HG03039 (cell line): ENCODE data around the gene SEC14L2.

Experiments used
- ATAC-seq: cut with Tn5 transposase; IDR thresholded peaks from one replicate; pipeline ENCODE4 v1.9.1; 2021; ENCODE audit warnings: mild to moderate bottlenecking, moderate library complexity; ENCODE audit not compliant: unreplicated experiment

Gene SEC14L2

DNA sequence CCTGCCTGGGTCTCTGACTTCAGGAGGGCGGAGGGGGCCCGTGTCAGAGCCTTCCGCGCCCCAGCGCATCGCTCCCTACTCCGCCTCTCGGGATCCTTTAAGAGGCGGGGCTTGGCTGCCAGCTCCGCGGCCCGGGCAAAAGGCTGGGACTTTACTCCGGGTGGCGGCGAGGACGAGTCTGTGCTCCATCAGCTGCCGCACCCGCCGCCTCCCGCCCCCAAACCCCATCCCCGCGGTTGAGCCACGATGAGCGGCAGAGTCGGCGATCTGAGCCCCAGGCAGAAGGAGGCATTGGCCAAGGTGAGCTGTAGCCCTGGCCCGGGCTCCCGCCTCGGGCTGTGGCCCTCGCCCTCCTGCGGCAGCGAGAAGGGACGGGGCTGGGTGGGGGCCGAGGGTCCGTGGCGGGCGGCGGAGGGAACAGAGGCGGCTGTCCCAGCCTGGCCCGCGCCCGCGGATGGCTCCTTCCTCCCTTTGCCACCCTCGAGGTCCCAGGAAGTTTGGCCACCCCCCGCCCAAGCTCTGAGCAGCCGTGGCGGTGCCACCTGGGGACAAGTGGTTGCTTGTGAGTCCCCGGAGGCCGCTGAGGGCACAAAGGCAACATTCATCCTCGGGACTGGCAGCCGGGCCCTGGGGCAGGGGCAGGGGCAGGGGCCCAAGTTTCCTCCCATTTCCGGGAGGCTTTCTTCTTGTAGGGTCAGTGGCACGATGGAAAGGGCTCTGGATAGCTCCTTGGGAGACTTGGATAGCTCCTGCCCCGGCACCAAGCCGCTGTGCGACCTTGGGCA, at the start of gene SEC14L2:
Gene SEC14L2, plus strand, starts transcription at position 148 of the 785 bp plus-strand sequence. Its CDS starts 99 bp downstream, at position 247.
- no peak for ATAC-seq

DNA sequence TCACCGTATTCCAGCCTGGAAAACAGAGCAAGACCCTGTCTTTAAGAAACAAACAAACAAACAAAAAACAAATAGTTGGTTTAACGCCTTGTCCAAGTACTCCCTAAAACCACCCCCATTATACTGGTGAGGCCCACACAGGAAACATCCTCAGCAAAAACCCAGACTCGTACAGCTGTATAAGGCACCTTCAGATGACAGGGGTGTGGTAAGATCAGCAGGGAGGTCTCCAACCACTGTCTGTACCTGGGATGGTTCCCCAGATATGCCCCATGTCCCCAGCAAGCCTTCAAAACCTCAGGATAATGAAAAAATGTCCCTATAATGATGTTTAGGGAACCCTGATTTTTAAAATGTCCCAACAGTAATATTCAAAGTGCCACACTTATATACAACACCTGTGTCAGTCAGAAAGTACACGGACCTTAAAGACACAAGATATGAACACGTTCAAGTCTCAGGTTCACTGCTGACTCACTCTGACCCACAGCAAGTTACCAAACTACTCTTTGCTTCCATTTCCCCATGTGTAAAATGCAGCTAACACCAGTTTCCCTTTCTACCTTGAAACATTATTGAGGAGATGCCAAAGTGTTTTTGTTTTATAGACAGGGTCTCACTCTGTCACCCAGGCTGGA, 49.4 kb upstream of the SEC14L2 start:
- no peak for ATAC-seq

DNA sequence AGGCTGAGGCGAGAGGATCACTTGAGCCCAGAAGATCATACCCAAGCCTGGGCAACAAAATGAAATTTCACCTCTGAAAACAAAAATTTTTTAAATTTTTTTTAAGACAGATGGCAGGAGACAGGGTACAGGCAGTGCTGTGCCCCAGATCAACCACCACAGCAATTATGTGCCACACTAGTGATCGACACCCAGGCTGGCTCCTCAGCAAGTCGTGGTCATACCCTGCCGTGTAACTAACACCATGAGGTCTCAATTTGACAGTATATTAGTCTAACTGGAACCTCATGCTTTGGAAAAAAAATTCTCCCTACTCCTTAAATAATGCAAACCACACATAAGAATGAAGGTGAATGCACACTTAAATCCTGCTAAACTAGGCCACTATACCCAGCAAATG, 48.4 kb upstream of the SEC14L2 start:
- ATAC-seq, result no peak

DNA sequence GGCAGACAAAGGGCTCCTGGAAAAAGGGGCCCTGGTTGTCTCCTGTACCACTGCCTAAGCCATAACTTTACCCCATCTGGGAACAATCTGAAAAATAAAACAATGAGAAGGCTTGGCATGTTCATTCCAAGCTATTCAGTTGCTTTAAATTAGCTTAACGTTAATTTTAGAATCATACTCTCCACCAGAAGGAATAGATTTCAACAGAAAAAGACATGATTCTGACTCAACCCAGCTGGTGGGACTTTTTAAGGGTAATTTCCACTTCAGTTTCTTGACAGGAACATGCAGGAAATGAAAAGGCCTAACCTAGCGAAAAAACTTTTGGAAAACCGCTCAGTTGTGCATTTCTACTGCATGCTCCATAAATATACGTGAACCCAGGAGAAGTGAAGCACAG, 48.0 kb upstream of the SEC14L2 start:
- no peak for ATAC-seq

DNA sequence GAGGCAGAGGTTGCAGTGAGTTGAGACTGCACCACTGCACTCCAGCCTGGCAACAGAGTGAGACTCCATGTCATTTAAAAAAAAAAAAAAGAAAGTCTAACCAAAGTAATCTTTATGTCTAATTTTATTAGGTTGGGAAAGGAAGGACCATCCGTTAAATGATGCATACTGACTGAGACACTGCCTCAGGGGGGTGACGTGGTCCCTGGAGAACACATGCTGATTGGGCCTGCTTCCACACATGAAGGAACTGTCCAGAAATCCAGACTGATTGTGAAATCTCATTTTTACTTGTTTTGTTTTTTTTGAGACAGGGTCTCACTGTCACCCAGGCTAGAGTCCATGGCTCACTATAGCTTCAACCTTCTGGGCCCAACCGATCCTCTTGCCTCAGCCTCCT, 45.6 kb upstream of the SEC14L2 start:
- ATAC-seq, result no peak

DNA sequence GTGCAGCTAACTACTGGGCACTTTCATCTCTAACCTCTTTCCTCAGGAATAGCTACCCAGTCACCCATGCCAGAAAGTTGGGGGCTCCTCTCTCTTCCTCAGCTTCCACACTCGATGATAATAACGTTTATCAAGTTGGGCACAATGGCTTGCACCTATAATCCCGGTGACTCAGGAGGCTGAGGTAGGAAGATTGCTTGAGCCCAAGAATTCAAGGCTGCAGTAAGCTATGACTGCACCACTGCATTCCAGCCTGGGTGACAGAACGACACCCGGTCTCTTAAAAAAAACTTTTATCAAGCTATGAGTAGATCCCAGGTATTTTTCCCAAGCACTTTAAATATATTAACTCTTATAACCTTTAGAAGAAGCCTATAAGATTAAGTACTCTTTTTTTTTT, 42.2 kb upstream of the SEC14L2 start:
- no peak for ATAC-seq

DNA sequence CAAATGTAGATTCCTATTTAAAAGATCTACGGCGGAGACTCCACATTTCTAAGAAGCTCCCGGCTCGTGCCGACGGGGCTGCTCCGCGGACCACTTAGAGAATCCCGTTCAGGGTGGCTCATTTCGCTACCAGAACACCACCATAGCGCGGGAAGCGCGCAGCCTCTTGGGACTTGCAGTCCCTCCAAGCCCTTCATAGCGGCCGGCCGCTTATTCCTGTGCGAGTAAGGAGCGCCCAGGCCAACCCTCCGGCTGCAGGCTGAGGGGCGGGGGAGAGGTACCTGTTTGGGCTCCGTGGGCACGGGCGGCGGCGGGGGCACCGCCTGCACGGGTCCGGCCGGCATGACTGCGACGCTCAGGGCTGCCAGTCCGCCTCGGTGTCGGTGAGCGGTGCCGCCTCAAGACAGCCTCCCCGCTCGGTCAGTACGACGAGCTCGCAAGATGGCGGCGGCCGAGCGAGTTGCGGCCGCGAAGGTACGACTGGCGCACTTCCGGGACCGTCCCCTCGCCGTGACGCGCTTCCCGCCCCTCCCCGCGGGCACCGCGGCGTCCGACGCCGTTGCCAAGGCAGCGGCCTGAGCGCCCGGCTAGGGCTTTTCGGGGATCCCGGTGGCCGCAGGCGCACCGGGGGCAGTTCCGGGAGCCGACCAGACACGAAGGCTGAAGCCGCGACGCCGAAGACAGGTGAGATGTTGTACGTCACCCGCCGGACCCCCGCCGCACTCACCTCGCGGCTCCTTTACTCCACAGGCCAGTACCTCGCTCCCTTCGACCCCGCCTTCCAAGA, 40.2 kb upstream of the SEC14L2 start, which contains the start of the genes CCDC157 and SF3A1:
Gene CCDC157, plus strand, starts transcription at position 559 of the 787 bp plus-strand sequence. CDS start 8,994 bp downstream, outside the sequence.
Gene SF3A1, minus strand, starts transcription at position 446 of the 787 bp plus-strand sequence. Its CDS starts 102 bp downstream, at position 344.
- ATAC-seq, result peak; percentile 87

DNA sequence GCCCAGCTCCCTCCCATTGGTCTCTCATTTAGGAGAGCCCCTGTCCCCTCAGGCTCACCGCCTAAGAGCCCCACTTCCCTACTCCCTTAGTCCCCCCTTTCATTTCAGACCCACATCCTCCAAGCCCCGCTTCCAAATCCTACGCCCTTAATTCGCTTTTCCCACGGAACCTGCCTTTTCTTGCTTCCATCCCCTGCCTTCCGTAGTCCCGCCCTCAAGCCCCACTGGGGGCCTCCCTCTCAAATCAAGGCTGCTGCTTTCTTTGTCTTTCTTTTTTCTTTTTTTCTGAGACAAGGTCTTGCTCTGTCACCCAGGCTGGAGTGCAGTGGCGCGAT, 39.6 kb upstream of the SEC14L2 start:
- ATAC-seq, result no peak

DNA sequence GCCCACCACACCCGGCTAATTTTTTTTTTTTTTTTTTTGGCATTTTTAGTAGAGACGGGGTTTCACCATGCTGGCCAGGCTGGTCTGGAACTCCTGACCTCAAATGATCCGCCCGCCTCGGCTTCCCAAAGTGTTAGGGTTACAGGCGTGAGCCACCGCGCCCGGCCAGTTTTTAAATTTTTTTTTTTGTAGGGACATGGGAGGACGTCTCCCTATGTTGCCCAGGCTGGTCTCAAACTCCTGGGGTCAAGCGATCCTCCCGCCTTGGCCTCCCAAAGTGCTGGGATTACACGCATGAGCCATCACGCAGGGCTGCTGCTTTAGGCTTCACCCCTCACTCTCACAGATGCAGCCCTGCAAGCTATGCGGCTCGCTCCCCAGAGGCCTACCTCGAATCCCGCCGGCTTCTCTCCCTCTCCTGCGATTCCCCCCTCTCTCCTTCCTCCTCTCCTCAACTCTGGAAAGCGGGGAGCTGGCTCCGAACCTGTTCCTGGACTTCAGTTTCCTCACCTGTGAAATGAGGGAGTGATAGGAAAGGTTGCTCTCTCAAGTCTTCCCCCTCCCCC, 39.1 kb upstream of the SEC14L2 start:
- no peak for ATAC-seq

DNA sequence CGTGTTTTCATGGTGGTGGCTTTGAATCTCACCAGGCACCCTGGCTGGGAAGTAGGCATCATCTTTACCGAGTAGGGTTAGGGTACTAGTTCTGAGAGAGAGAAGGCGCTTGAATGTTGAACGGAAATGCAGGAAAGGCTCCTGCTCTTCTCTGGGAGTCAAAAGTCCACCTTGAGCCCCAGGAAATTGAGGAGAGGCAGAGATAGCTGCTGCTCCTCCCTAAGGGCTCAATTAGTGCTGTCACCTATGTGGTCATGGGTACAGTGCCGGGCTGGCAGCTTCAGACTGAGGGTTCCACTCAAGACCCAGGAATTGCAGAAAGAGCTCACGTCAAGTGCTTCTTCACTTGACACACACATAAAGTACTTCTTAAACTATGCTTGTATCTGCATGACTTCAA, 38.3 kb upstream of the SEC14L2 start:
- ATAC-seq, result no peak

DNA sequence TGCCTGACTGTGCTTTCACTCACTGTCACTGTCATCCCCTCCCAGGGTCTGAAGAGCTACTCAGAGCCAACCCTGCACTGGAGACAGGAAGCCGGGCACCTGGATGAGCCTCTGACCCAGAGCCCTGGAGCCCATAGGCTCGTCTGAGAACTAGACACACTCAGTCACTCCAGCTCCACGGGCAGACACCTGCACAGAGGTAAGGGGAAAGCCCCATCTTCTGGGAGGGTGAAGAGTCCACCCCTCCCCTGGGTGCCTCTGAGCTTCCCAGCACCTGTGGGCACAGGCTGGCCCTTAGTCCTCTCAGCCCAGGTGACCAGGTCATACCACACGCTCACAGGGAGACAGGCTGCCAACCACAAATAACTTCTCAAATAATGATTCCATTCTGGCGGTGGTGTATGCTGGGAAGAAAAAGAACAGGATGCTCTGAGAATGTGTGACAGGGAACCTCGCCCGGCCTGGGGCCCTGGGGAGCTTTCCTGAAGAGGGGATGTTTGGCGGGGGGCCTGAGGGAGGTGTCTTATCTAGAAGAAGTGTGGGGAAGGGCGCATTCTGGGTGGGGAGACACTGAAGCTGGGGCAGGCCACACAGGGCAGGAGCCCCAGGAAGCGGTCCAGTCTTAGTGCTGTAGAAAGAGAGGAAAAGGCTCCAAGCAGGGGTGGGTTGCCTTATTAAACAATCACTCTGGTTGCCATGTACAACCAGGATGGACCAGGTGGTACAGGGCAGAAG, 34.7 kb upstream of the SEC14L2 start:
- no peak for ATAC-seq

DNA sequence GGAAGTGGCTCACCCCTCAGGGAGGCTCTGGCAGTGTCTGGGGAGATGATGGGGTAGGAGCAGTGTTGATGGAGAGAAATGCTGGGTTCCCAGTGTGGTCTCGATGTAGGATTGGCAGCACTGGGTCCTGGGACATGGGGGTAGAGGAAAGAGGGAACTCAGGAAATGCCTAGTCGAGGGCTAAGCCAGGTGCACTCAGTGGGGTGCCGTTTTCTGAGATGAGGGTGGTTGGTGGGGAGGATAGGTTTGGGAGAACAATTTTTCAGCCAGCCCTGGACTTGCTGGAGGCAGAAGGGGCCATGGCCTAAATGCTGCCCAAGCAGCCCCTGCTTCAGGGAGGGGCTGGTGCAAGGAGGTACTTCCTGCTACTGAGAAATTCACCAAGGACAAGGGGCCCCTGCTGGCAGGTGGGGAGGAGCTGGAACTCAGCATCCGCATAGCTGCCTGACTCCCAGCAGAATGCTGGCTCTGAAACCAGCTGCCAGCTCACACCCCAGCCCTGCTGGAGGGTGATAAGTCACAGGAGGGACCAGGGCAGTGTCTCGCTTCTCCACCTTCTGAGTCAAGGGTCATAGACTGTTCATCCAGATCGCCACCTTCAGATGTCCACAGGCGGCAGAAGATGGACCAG, 34.1 kb upstream of the SEC14L2 start:
- ATAC-seq, result no peak

DNA sequence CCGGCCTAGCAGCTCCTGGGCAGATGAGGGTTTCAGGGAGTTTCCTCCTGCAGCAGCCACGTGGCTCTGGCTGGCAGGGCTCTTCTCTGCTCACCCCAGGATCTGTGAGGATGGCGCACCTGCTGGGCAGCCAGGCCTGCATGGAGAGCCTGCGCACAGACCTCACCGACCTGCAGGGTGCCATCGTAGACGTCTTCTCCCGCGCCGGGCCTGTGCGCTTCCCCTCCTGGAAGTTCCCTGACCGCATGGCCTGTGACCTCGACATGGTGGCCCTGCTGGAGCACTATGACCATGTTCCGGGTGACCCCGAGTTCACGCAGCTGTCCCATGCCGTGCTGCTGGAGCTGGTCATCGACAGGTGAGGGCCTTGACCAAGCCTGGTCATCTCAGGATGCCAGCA, 30.9 kb upstream of the SEC14L2 start:
- ATAC-seq, result no peak

DNA sequence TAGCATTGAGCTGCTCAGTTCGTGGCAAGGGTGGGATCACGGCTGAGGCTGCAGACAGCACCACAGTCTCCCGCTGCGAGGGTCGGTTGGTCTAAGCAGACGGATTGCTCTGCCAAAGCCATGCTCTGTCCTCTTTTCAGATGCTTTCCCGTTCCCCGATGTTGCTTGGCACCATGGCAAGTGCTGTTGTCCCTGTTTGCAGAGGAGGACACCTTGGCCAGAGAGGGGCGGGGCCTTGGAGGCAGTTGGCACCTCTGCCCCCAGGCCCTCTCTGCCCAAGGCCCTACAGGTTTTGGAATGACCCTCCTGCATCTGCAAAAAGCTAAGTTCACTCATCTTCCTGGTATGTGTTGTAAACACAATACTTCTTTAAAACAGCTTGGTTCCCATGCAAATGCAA, 28.4 kb upstream of the SEC14L2 start:
- ATAC-seq, result no peak

DNA sequence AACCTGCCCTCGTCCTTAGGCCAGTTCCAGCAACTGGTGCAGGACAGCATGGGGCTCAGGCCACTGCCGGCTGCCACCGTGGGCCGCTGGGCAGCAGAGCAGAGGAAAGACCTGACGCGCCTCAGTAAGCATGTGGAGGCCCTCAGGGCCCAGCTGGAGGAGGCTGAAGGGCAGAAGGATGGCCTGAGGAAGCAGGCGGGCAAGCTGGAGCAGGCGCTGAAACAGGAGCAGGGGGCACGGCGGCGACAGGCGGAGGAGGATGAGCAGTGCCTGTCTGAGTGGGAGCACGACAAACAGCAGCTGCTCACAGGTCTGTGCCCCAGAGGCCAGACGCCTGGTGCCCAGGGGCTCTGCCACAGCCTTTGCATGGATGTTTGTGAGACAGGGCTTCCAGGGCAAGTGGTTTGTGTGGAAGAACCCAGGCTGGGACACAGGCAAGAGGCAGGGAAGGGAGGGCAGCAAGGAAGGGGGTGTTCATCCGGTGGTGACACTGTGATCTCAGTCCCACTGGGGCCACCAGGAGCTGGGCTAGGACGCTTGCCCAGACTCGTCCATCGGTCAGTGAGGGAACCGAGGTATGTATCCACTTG, 26.1 kb upstream of the SEC14L2 start:
- no peak for ATAC-seq

DNA sequence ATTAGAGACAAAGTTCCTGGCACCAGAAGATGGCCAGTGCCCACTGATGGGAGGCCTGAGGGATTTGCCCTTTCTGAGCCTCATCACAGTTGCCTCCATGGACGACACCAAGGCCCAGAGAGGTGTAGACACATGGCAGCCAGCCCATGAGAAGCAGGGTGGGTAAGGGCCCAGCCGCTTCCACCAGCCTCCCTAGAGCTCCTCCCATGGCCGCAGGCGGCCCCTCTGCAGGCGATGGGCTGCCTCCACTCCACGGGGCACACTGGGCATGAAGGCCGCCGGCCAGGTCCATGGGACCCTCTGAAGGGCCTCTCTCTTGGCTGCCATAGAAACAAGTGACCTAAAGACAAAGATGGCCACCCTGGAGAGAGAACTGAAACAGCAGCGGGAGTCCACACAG, 25.5 kb upstream of the SEC14L2 start:
- no peak for ATAC-seq

DNA sequence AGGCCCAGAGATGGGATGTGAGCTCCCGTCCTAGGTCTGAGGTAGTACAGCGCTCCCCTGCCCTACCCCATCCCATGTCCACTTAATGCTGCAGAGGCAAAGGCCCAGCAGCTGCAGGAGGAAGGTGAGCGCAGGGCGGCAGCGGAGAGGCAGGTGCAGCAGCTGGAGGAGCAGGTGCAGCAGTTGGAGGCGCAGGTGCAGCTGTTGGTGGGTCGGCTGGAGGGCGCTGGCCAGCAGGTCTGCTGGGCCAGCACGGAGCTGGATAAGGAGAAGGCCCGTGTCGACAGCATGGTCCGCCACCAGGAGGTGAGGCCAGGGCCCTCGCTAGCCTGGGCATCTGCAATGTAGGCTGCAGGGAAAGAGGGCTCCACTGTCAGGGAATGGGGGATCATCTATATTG, 24.8 kb upstream of the SEC14L2 start:
- no peak for ATAC-seq

DNA sequence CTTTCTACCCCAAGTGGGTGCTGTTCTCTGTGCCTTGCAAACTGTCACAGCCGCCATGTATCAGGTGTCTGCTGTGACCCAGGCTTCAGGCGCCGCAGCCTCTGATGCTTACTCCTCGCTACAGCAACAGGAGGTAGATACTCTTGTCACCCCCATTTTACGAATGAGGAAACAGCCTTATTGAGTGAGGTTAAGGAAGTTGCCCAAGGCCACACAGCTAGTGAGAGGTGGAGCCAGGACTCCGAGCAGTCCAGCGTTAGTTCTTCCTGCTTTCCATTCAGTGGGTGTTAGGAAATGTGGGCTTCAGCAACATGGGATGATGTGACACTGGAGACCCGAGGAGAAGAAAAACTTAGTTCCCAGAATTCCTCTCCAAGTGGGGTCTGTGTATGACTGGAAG, 23.9 kb upstream of the SEC14L2 start:
- ATAC-seq, result no peak

DNA sequence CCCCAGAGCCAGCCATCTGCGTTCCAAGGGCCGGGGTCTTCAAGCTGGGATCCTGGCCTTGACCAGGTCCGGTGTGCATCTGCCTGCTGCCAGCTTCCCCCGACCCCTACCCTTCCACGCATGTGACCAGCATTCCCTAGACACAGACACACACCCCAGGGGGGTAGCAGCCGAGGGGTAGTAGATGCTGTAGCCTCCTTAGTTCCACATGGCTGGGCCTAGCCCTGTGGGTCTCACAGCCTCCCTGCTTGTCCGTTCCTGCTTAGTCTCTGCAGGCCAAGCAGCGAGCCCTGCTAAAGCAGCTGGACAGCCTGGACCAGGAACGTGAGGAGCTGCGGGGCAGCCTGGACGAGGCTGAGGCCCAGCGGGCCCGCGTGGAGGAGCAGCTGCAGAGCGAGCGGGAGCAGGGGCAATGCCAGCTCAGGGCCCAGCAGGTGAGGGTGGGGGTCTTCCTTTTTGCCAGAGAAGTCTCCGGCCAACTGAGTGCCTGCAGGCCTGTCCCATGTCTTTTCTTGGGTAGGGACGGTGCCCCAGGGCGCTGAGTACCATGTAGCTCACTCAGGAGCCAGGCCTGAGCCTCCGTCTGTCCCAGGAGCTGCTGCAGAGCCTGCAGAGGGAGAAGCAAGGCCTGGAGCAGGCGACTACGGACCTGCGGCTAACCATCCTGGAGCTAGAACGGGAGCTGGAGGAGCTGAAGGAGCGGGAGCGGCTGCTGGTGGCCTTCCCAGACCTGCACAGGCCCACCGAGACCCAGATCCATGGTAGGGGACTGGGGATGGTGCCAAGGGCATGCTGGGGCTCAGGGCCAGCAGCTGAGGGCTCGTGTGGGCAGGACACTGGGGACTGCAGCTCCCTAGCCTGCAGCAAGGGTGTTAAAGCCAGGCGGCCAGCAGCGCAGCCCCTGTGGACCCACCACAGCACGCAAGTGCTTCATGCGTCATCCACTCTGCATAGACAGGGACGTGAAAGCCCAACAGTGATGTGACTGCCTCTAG, 23.2 kb upstream of the SEC14L2 start:
- no peak for ATAC-seq
